ENCODE measurements around the gene GBP2.

Gene GBP2

DNA sequence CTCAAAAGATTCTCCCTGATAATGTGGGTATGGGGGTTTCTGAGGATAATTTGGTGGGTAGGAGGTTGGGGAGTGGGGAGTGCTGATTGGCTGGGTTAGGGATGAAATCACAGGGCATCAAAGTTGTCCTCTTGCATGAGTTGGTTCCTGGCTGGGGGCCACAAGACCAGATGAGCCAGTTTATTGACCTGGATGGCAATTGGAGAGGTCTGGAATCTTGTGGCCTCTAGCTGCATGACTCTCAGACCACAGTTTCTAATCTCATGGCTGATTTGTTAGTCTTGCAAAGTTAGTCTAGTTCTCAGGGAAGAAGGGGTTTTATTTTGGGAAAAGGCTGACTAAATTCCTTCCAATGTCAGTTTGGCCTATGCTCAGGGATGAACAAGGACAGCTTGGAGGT, 57.6 kb downstream of the GBP2 start:
- TF ChIP-seq, protein P1, sequence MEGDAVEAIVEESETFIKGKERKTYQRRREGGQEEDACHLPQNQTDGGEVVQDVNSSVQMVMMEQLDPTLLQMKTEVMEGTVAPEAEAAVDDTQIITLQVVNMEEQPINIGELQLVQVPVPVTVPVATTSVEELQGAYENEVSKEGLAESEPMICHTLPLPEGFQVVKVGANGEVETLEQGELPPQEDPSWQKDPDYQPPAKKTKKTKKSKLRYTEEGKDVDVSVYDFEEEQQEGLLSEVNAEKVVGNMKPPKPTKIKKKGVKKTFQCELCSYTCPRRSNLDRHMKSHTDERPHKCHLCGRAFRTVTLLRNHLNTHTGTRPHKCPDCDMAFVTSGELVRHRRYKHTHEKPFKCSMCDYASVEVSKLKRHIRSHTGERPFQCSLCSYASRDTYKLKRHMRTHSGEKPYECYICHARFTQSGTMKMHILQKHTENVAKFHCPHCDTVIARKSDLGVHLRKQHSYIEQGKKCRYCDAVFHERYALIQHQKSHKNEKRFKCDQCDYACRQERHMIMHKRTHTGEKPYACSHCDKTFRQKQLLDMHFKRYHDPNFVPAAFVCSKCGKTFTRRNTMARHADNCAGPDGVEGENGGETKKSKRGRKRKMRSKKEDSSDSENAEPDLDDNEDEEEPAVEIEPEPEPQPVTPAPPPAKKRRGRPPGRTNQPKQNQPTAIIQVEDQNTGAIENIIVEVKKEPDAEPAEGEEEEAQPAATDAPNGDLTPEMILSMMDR (IDR thresholded peaks at IDR 0.05; ENCODE audit: low read depth, low read length, missing control alignments): no peak

DNA sequence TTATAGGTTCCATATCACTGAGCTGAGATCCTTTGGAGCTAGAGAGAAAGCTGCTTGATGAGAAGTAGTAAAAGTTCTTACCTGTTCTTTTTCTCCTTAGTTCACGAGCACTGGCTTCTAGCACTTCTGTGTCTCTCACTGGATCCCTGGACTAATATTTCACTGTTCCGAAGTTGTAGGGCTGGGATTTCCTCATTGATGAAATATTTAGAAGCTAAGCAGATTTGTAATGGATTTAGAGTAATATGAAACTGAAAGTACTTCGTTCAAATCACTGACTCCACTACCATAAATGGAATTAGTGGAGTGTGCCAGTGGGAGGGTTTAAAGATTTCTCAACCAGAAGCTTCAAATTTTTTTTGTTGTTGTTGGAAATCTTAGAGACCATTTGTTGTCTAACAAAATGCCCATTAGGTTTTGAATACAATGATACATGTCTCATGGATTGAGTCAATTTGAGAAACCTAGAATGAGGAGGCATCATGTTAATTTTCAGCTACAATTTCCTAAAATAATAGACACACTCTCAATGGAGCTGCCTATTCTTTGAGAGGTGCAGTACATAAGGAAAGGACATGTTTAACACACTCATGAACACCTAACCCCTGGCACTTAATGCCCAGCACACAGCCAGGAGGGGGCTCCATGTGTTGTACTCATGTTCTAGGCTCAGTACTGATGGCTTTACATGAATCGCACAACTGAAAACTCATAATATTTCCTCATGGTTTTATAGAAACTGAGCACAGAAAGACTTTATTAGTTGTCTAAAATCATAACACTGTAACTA, 60.6 kb downstream of the GBP2 start, which contains the start of gene GBP1:
GBP1 (minus strand) TSS at position 130 of the 790 bp plus-strand sequence. CDS start 1,974 bp downstream, outside the sequence.
- TF ChIP-seq, protein P1 (IDR thresholded peaks at IDR 0.05; ENCODE audit: low read depth, low read length, missing control alignments): no peak
- DNase-seq (ENCODE audit: extremely low read depth, low read depth): peak; percentile 52
- H3K4me3 ChIP-seq (replicated peaks; ENCODE audit: low read depth, low read length): peak within 1 kb of the TSS; percentile 44

More for the DNA sequence above, 57.6 kb downstream of the GBP2 start:
- no peak for DNase-seq (ENCODE audit: extremely low read depth, low read depth)
- H3K4me3 ChIP-seq (replicated peaks; ENCODE audit: low read depth, low read length): no peak overlapping the region

DNA sequence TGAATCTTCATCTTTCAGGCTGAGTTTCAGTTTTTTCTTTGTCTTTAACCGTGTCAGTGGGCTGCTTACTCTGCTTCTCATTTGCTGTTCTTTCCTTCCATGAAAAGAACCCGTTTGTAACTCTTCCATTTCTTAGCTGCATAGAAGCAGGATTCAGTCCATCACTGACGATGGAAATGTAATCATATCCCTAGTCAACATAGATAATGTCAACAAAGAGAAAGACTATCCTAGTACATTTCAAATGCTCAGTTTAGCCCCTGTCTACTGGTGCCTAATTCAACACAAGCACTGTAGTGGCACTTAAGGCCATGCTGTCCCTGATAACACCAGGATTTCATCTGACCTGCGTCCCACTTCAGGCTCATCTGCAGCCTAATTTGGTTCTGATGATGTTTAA, 61.3 kb downstream of the GBP2 start:
- H3K4me3 ChIP-seq (replicated peaks; ENCODE audit: low read depth, low read length): peak overlapping the region; percentile 44
- TF ChIP-seq, protein P1 (IDR thresholded peaks at IDR 0.05; ENCODE audit: low read depth, low read length, missing control alignments): no peak
- DNase-seq (ENCODE audit: extremely low read depth, low read depth): no peak

DNA sequence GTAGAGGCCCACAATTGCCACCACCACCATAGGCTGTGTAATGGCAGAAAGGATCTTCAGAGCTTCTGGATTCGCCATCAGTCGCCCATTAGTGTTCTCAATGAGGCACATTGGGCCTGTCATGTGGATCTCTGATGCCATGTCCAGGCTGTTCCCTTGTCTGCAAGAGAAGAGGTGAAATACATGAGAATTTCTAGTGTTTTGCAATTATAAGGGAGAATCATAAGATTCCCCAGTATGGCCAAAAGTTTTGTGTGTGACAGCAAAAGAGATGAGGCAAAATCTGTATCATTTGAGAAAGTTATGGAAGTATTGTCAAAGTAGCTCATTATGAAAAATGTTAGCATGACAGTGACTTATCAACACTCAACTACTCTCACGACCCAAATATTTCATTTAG, 62.8 kb downstream of the GBP2 start:
- H3K4me3 ChIP-seq (replicated peaks; ENCODE audit: low read depth, low read length): no peak overlapping the region
- TF ChIP-seq, protein P1 (IDR thresholded peaks at IDR 0.05; ENCODE audit: low read depth, low read length, missing control alignments): no peak
- DNase-seq (ENCODE audit: extremely low read depth, low read depth): no peak

DNA sequence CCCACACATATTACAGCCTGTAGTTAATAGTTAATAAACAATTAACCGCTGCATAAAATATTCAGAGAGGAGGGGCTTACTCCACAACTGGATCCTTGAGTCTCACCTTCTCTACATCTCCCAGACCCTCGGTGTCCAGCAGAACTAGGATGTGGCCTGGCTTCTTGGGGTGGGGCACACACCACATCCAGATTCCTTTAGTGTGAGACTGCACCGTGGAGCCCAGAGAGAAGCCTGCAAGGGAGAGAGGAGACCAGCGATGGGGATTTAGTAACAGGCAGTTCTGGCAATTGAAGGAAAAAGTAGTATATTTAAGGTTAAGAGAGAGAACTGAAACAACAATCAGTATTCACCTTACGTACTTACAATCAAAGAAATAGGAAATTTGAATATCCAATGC, 65.8 kb downstream of the GBP2 start:
- H3K4me3 ChIP-seq (replicated peaks; ENCODE audit: low read depth, low read length): no peak overlapping the region
- no peak for DNase-seq (ENCODE audit: extremely low read depth, low read depth)
- TF ChIP-seq, protein P1 (IDR thresholded peaks at IDR 0.05; ENCODE audit: low read depth, low read length, missing control alignments): no peak

Data from HFF-Myc (cell line).